Breast epithelium (tissue), 4 donors: Measurements from ENCODE around the gene SLC28A1. TPM values are rescaled to one million over a fixed set of nuclear protein-coding genes. Genes with fewer than 3 reads are reported as not detected.
A peak's percentile ranks its signal among the peaks of the same experiment; 100 is the strongest.

ENCODE experiments used
- DNase-seq, 2 donors: peaks; one replicate each; pipeline ENCODE4 v3.0.0-alpha.2; 2019; ENCODE audit warnings: low spot score in 2 of 2
- H3K27ac ChIP-seq, 2 donors: fragments of 200-600 bp; sonication (generic) in 1 of 2; one replicate each; pipeline ENCODE4 v1.5.1; 2016 to 2019; ENCODE audit warnings: mild to moderate bottlenecking in 1 of 2
- H3K27me3 ChIP-seq, 2 donors: fragments of 200-600 bp; sonication (generic) in 1 of 2; one replicate each; pipeline versions ENCODE4 v1.5.1 to v1.6.0; 2017 to 2019; ENCODE audit warnings: control low read depth in 1 of 2, mild to moderate bottlenecking in 1 of 2
- H3K36me3 ChIP-seq: fragments of 200-600 bp; one replicate; pipeline ENCODE4 v1.5.1; 2019
- H3K4me1 ChIP-seq, 2 donors: fragments of 200-600 bp; sonication (generic); one replicate each; pipeline ENCODE4 v1.5.1; 2016 to 2019; ENCODE audit warnings: control low read depth in 1 of 2
- H3K4me3 ChIP-seq, 3 donors: fragments of 200-600 bp; sonication (generic); 1 replicate in 2 of 3; 2 replicates in 1 of 3; pipeline ENCODE4 v1.5.1; 2016 to 2019; ENCODE audit warnings: mild to moderate bottlenecking in 3 of 3, moderate library complexity in 2 of 3
- H3K9me3 ChIP-seq, 2 donors: fragments of 200-600 bp; sonication (generic) in 1 of 2; one replicate each; pipeline ENCODE4 v1.5.1; 2016 to 2019; ENCODE audit warnings: control low read depth in 1 of 2
- CTCF ChIP-seq, 3 donors: fragments of 450-650 bp; IDR thresholded peaks; one replicate each; pipeline ENCODE4 v1.5.1; 2016 to 2017; ENCODE audit warnings: antibody characterized with exemption in 3 of 3, mild to moderate bottlenecking in 3 of 3, moderate library complexity in 3 of 3
- POLR2A ChIP-seq: fragments of 450-650 bp; IDR thresholded peaks from one replicate; pipeline ENCODE4 v1.6.1; 2016; ENCODE audit warnings: antibody characterized with exemption, mild to moderate bottlenecking, moderate library complexity
- POLR2AphosphoS5 ChIP-seq, 3 donors: sonication (generic); formaldehyde crosslinking; IDR thresholded peaks; one replicate each; pipeline ENCODE4 v1.6.1; 2017; ENCODE audit warnings: antibody characterized with exemption in 3 of 3
- intact Hi-C: fragments of 100-400 bp; cut with DNase I; formaldehyde crosslinking; loops from one replicate; pipeline ENCODE4 v1.15.1; 2023; ENCODE audit warnings: low total_unique reads
- total RNA-seq, 3 donors: library from RNA; depleted of rRNA; stranded (reverse); fragments of >200 nt; gene quantifications; one replicate each; pipeline ENCODE4 v1.1.0, GENCODE V29; 2016

SLC28A1 gene
- total RNA-seq, 3 donors from 2014 or later: 0.59 TPM; not detected in 2

GRCh38 chr15:84928843-84929168 lies 44.3 kb downstream of the SLC28A1 start:
- no peak for TF ChIP-seq POLR2A
- TF ChIP-seq POLR2AphosphoS5 (IDR thresholded peaks at IDR 0.05): no peak
- no peak for TF ChIP-seq CTCF (IDR thresholded peaks at IDR 0.05)
- no peak for DNase-seq

DNA sequence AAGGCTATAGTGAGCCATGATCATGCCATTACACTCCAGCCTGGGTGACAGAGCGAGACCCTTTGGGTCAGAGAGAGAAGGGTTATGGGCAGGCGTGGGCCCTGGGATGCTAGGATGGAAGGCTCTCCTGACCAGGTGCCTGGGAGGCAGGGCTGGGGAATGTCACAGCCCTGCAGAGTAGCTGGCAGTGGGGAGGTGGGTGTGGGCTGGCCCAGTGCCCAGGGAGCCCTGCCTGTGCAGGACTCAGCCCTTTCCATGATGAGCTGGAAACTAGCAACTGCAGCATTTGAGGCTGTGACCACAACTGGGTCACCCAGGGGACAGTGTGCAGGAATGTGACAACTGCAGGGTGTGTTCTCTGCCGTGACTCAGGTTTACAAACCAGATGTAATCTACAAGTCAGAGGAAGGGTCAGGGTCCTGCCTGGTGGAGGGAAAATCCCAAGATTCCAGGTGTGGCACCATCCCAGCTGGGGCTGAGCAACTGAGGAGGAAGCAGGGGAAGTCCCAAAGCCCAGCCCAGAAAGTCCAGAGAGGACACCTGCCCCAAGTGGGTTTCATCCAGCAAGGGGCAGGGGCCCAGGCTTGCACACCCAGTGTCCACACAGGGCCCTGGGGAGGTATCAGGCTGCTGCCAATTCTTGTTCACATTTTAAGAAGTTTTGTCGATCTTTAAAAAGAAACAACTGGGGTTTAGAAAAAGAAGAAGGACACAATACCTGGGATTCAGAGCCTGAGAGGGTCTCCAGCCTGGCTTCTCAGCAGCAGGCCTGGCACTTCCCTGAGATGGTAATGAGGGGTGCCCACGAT lies 45.5 kb downstream of the SLC28A1 start:
- peak; percentile 76 to 81 for DNase-seq
- no peaks in the 10 kb centered on the region for H3K4me1 ChIP-seq
- no peak for TF ChIP-seq CTCF (IDR thresholded peaks at IDR 0.05)
- peak in 1 of 3 donors; percentile 34 for TF ChIP-seq POLR2AphosphoS5 (IDR thresholded peaks at IDR 0.05)
- TF ChIP-seq POLR2A: no peak
- peak overlapping the region; percentile 22 to 70 for H3K27ac ChIP-seq
- H3K4me3 ChIP-seq: no peak overlapping the region
- H3K9me3 ChIP-seq: no peaks in the 10 kb centered on the region
- no peaks in the 10 kb centered on the region for H3K36me3 ChIP-seq
- no peaks in the 10 kb centered on the region for H3K27me3 ChIP-seq
- intact Hi-C loops: no loop called here

More at GRCh38 chr15:84928843-84929168, 44.3 kb downstream of the SLC28A1 start:
- H3K27me3 ChIP-seq: no peaks in the 10 kb centered on the region
- H3K4me3 ChIP-seq: no peak overlapping the region
- no peaks in the 10 kb centered on the region for H3K36me3 ChIP-seq
- H3K27ac ChIP-seq: no peak overlapping the region
- no peaks in the 10 kb centered on the region for H3K9me3 ChIP-seq
- intact Hi-C loops: no loop called here
- no peaks in the 10 kb centered on the region for H3K4me1 ChIP-seq

- H3K4me3 ChIP-seq: no peak overlapping the region
- TF ChIP-seq POLR2A (no peak), CTCF (IDR thresholded peaks at IDR 0.05) (no peak), POLR2AphosphoS5 (IDR thresholded peaks at IDR 0.05) (no peak)
- H3K27ac ChIP-seq: no peak overlapping the region
- H3K4me1 ChIP-seq: no peaks in the 10 kb centered on the region
- no peak for DNase-seq
- no peaks in the 10 kb centered on the region for H3K36me3 ChIP-seq
- no peaks in the 10 kb centered on the region for H3K9me3 ChIP-seq
- intact Hi-C loops: no loop called here
- H3K27me3 ChIP-seq: no peaks in the 10 kb centered on the region
These were observed 50.7 kb downstream of the SLC28A1 start for GRCh38 chr15:84934942-84935729.

DNA sequence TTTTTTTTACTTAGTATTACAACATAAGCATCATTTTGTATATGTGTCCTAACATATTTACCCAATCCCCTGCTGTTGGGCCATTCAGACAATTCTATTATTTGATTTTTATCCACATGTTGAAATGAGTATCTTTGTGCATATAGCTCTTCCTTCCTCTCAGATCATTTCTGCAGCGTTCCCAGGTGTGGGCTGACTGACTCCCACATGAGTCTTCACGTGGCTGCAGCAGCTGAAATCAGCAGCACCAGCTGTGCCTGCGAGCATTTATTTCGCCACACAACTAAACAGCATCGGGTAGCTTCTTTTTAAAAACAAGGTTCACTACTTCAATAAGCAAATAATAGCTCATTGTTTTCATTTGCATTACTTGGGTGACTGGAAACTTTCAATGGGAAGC lies 52.7 kb downstream of the SLC28A1 start:
- TF ChIP-seq POLR2A (no peak), CTCF (IDR thresholded peaks at IDR 0.05) (no peak), POLR2AphosphoS5 (IDR thresholded peaks at IDR 0.05) (no peak)
- Histone ChIP-seq H3K9me3 (no peaks in the 10 kb centered on the region), H3K27ac (no peak overlapping the region), H3K36me3 (no peaks in the 10 kb centered on the region), H3K4me3 (no peak overlapping the region), H3K4me1 (no peaks in the 10 kb centered on the region), H3K27me3 (no peaks in the 10 kb centered on the region)
- intact Hi-C loops: no loop called here
- no peak for DNase-seq

GRCh38 chr15:84938726-84939125 lies 54.3 kb downstream of the SLC28A1 start:
- Histone ChIP-seq H3K27me3 (no peaks in the 10 kb centered on the region), H3K9me3 (no peaks in the 10 kb centered on the region), H3K36me3 (no peaks in the 10 kb centered on the region), H3K4me3 (no peak overlapping the region), H3K4me1 (no peaks in the 10 kb centered on the region), H3K27ac (no peak overlapping the region)
- intact Hi-C loops: no loop called here
- no peak for DNase-seq
- no peak for TF ChIP-seq POLR2A
- TF ChIP-seq CTCF (IDR thresholded peaks at IDR 0.05): no peak
- TF ChIP-seq POLR2AphosphoS5 (IDR thresholded peaks at IDR 0.05): no peak
